GM11168 (cell line): Measurements from ENCODE around the gene DDRGK1.
"Not testable (repeated sequence)": the region's sequence is repeated elsewhere in the genome, so short reads cannot be mapped to it uniquely, and the experiment has no call there.

Experiments
- in situ Hi-C: fragments of 300-500 bp; cut with MboI; formaldehyde crosslinking; loops from one replicate; pipeline ENCODE4 v1.12.0; 2022; ENCODE audit warnings: low sequenced_read_pairs; ENCODE audit not compliant: unreplicated experiment

The DDRGK1 gene

GRCh38 chr20:3168079-3168828, 36.2 kb downstream of the DDRGK1 start:
- in situ Hi-C loops: no loop called here

- in situ Hi-C loops: no loop called here
These were observed 36.8 kb downstream of the DDRGK1 start for GRCh38 chr20:3167738-3168078.

- in situ Hi-C loops: no loop called here
These were observed 37.6 kb downstream of the DDRGK1 start for GRCh38 chr20:3166913-3167342.

GRCh38 chr20:3166338-3166912, 38.1 kb downstream of the DDRGK1 start:
- in situ Hi-C loops: no loop called here

- in situ Hi-C loops: no loop called here
These were observed 38.8 kb downstream of the DDRGK1 start for GRCh38 chr20:3165473-3166337.

GRCh38 chr20:3164763-3165410, 39.6 kb downstream of the DDRGK1 start:
- in situ Hi-C loops: no loop called here

GRCh38 chr20:3164043-3164762, 40.3 kb downstream of the DDRGK1 start:
- in situ Hi-C loops: no loop called here

- in situ Hi-C loops: no loop called here
These were observed 41.1 kb downstream of the DDRGK1 start for GRCh38 chr20:3163099-3164042.

- in situ Hi-C loops: no loop called here
These were observed 42.3 kb downstream of the DDRGK1 start for GRCh38 chr20:3162080-3162611.

GRCh38 chr20:3161316-3162079, 43.0 kb downstream of the DDRGK1 start:
- in situ Hi-C loops: no loop called here

- in situ Hi-C loops: no loop called here
These were observed 44.1 kb downstream of the DDRGK1 start for GRCh38 chr20:3160418-3160817.

GRCh38 chr20:3158968-3159431, 45.5 kb downstream of the DDRGK1 start:
- in situ Hi-C loops: no loop called here

GRCh38 chr20:3157817-3158216, 46.7 kb downstream of the DDRGK1 start:
- in situ Hi-C loops: no loop called here

GRCh38 chr20:3156811-3157619, 47.5 kb downstream of the DDRGK1 start:
- in situ Hi-C loops: no loop called here

GRCh38 chr20:3152057-3152644, 52.3 kb downstream of the DDRGK1 start:
- in situ Hi-C loops: not testable (repeated sequence)

GRCh38 chr20:3150908-3151307, 53.6 kb downstream of the DDRGK1 start:
- in situ Hi-C loops: no loop called here
